Stimulated activated CD8-positive, alpha-beta memory T cell treated with anti-CD3 and anti-CD28 coated beads, Interleukin-15, amount 100 ng/mL, for 24 hours (primary cell): ENCODE results near the gene SPATA24.
"Not testable (repeated sequence)": the region's sequence is repeated elsewhere in the genome, so short reads cannot be mapped to it uniquely, and the experiment has no call there.

ENCODE experiments used
- DNase-seq: peaks from one replicate; pipeline ENCODE4 v3.0.0-alpha.2; 2020; ENCODE audit warnings: low read depth

Gene SPATA24

DNA sequence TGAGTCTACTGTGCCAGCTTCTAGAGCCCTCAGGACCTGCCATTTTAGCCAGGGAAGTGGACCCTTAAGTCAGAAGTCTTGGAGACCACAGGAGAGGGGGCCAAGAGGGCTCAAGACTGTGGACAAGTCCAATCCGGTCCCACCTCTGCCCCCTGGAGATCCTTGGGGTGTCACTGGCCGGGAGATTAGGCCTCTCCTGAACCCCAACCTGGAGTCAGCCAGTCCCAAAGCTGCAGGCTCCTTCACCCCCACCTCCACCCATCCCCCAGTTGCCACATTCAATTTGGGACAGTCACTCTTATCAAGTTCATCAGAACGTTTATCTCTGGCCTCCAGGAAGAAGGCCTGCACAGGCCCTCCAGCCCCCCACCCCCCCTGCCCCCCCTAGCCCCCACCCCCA, 21.1 kb downstream of the SPATA24 start:
- DNase-seq = no peak

DNA sequence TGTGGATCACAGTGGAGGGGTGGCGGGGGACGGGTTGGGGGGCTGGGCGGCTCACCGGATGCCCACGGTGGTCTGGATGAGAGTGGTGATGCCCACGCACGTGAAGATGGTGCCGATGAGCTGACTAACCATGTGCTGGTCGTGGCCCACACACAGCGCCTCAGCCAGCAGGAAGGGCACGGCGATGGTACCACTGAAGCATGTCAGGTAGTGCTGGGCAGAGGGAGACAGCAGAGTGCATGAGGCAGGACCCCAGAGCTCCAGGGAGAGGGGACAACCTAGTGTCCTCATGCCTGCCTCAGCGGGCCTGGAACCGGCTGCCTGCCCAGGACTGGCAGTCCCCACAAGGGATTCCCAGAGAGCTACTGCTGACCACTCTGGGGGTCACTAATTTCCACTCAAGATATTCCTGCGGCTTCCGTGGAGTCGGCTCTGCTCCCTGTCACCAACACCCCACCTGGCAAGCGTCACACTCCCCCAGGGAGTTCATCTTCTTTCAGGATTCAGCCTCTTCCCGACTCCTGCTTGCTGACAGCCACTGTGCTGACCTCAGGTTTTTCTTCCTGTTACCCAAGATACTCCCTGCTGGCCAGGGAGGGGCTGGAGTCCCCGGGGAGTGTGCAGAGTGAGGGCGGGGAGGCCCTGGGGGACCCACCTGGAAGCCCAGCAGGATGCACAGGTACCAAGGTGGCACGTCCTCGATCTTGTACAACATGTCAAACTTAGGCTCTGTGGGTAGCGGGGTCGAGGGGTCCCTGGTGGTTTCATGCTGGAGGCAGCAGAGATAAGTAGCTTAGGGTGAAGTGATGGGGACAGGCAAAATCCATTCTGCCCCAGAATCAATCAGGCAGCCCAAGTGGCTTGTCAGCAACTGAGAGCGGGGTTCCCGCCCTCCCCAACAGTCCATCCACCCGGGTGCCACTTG, 21.8 kb downstream of the SPATA24 start:
- DNase-seq = no peak

DNA sequence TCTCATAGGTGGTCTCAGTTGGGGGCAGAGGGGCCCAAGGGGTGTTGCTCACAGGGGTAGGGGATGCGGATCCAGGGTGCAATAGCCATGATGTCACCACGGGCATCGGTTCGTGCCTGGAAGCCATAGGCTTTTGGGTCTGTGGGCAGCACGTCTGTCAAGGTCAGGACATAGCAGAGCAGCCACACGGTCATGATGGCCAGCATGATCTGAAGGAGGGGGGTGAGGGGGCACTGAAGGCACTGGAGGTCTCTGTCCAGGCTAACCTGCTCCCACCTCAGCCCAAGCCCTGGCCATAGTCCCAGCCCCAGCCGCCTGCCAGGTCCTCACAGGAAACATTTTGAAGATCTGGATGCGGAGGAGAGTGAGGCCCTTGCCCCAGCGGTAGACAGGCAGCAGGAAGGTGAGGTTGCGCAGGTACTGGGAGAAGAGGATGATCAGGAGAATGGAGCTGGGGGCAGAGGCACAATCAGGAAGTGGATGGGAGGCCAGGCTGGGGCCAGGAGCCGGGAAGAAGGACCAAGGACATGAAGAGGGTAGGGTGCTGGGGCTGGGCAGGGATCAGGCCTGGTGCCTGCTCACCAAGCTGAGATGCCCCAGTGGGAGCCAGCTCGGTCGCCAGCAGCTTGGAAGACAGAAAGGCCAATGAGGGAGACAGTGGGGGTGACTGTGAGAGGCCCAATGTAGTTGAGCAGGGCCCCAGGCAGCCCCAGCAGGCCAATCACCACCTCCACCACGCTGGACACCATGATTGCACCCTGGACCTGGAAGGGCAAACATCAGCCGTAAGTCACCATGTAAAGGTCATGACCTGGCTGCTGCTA, 24.1 kb downstream of the SPATA24 start:
- DNase-seq = no peak

DNA sequence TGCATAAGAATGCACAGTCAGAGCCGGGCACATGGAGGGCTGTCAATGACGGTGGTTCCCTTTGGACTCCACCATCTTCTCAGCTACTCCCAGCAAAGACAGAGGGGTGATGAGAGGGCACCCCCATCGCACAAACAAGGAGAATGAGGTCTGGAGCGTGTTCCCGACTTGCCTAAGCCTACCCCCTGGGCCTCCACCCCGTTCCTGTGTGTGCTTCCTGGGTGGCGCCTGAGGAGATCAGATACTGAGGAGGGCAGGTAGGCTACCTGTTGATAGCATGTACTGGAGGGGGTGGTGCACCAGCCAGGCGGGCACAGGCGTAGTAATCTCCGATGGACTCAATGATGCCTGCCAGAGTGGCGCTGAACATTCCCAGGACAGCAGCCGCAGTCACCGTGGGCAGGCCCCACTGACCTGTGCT, 24.9 kb downstream of the SPATA24 start:
- DNase-seq = no peak

DNA sequence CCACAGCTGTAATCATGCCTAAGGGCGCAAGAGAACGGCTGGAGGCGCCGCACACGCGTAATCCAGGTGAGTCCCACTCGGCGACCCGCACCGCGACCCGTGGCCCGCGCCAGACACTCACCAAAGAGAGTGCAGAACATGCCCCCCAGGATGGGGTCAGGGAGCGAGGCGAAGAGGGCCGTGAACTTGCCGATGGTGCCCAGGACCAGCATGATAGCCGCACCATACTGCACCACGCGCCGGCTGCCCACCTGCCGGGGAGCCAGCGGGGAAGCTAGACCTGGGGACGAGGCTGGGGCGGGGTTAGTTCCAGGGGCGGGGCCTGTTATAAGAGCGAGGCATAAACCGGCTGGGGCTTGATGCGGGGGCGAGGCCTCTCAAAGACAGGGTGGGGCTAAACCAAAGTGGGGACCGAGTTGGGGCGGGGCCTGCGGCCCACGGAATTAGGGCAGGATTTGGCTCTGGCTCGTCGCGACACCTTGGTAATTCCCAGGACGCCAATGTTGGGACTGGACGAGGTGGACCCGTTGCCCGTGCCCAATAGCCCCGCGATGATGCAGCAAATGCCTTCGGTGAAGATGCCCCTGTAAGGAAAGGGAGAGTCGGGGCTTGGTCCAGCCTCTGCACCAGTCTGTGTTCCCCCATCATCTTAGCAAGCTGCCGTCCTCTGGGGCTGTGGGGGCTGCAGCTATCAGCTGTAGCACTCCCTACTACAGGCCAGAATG, 25.6 kb downstream of the SPATA24 start:
- DNase-seq = no peak

DNA sequence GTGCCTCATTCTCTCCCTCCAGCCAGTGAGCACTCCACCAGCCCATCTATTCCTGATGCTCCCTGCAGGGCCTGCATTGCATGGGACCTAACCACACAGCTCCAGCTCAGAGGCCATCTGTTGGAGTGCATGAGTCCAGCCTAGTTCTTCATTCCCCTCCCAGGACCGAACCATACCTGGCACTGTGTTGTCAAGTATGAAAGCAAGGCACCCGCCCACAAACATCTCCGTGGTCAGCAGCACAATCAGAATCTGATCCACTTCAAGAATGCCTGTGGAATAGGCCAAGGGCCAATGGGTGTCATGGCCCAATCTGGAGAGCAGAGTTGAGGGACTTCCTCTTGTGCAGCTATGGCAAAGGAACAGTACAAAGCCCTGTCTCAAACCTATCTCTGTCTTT, 26.7 kb downstream of the SPATA24 start:
- DNase-seq = no peak

DNA sequence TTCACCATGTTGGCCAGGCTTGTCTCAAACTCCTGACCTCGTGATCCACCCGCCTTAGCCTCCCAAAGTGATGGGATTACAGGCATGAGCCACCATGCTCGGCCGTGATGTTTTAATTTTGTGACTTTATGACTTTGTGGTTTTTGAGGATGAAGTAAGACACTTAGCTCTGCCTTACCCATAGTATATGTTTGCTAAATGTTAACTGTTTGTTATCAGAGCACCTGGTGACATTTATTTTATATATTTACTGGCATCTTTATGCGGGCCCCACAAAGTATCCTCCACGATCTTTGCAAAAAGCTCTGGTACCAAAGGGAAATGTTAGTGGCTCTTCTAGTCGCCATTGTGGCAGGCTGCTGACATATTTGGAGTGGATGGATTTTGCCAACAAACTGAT, 27.5 kb downstream of the SPATA24 start:
- no peak for DNase-seq

DNA sequence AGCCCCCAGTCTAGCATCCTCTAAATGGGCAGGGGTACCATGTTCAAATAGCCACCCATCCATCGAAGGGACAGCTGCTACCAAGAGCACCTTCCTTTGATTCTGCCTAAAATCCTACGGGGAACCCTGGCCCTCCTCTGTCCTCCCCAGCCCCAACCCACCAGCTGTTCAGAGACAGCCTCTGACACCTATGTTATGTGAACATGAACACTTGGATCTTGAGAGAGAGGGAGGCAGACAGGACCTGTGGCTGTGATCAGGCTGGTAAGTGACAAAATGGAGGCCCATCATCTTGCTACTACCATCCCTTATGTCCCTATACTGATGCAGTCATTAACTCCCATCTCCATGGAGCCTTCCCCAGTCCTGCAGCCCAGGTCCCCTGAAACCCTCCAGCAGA, 29.0 kb downstream of the SPATA24 start:
- no peak for DNase-seq

DNA sequence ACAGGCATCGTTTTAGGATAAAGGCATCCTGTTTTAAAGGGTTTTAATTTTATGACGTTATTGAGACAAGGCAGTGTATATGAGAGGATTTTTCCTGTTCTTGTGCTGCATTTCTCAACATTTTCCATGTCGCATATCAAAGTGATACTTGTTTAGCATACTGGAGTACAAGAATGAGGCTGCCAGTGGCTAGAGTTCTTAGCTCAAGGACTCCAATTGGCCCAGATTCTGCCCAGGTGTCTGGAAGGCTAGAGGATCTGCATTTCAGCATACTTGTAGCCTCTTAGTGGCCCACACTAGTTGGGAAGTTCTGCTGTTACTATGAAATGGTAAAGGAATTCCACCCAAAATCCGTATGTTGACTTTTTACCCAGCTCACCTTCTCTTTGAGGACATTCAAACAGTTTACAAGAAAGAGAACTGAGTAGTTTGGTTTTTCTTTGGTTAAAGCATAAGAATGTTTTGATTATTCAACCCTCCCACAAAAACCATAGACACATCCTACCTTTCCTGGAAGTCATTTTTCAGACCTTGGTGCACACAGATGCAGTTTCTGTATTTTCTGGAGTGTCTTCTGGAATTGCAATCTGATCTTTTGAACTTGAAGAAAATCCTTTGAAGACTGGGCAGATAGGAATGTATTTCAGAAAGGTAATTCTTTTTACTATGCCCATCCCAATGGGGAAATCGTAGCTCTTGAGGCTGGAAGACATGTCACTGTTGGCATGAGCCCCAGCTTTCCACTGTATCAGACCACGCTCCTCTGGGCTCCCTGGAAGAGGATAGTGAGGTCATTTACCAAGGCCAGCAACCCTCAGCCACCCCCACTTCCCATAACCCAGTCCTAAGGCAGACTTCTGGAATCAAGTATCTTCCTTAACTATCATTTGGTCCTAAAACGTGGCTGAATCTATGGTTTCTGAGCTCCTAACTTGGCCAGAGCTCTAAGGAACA, 32.1 kb downstream of the SPATA24 start:
- no peak for DNase-seq

DNA sequence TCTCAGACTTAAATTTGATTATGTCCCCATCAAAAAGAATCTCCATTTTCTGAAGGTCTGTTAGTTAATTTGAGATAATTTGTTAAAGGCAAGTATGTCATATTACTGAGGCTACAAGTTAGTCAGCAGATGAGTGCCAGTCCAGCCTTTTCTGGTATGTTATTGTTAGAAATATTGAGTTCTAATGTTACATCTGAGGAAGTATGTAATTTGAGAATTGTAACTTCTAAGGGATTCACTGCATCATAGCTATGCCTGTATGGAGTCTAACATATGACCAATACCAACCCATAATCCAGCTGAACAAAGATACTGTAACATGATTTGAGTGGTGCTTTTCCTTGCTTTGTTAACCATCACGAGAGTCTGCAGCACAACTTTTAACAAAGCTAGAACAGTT, 34.7 kb downstream of the SPATA24 start:
- DNase-seq = no peak

DNA sequence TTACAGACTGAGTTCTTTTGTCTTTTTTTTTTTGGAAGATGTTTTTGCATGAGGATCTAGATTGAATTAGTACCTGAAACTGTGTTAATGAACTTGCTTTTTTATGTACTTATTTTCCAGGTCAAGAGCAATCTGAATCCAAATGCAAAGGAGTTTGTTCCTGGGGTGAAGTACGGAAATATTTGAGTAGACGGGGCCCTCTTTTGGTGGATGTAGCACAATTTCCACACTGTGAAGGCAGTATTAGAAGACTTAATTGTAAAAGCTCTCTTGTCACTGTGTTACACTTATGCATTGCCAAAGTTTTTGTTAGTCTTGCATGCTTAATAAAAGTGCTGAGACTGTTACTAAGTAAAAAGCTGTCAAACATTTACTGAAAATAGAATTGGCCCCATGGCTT, 35.3 kb downstream of the SPATA24 start:
- DNase-seq = no peak

DNA sequence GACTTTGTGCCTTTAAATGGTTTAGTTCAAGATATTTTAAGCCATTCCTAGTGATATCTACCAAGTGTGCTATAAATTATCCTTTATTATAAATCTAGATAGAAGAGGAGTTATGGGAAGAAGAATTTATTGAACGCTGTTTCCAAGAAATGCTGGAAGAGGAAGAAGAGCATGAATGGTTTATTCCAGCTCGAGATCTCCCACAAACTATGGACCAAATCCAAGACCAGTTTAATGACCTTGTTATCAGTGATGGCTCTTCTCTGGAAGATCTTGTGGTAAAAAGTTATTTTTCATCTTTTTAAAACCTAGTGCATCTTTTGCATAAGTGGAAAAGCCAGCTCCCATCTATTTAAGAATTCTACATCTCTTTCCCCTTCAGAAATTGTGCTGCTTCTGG, 39.4 kb downstream of the SPATA24 start:
- DNase-seq = no peak

DNA sequence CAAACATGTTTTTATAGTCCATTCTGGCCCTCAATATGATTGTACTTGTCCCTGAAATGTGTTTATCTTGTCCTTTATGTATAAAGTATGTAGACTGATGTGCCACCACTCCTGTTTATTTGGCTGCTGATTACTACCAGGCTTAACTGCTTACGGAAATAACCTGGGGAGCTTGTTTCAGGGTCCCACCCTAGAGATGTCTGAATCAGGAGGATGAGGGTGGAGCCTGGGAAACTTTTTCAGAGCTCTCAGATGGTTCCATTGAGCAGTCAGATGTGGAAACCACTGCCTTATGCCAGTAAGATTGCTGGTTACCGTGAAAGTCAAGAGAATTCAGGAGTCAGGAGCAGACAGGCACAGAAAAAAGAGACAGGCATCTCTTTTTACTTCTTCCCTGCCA, 40.0 kb downstream of the SPATA24 start:
- no peak for DNase-seq

DNA sequence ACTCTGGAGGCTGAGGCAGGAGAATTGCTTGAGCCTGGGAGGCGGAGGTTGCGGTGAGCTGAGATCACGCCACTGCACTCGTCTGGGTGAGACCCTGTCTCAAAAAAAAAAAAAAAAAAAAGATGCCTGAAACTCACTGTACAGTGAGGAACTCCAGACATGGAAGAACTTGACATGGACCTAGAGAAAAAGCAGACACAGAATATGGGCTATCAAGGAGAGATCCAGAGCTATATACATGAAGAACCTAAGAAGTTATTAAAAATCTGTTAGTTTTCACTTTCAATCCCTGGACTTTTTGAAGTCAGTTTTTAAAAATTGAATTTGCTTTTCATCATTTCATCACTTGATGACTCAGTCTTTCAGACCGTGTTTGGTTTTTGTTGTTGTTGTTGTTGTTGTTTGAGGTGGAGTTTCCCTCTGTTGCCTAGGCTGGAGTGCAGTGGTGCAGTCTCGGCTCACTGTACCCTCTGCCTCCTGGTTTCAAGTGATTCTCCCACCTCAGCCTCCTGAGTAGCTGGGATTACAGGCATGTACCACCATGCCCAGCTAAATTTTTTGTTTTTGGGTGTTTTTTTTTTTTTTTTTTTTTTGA, 42.0 kb downstream of the SPATA24 start:
- DNase-seq = no peak

DNA sequence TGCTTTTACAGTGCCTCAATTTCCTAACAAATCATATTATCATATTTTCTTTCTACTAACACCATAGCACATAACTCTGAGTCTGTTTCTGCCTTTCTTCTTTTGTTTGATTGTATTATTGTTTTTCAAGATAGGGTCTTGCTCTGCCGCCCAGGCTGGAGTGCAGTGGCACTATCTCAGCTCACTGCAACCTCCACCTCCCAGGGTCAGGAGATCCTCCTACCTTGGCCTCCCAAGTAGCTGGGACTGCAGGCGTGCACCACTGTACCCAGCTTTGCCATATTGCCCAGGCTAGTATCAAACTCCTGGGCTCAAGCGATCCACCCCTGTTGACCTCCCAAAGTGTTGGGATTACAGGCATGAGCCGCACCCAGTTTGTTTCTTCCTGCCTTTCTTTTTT, 43.5 kb downstream of the SPATA24 start:
- no peak for DNase-seq

DNA sequence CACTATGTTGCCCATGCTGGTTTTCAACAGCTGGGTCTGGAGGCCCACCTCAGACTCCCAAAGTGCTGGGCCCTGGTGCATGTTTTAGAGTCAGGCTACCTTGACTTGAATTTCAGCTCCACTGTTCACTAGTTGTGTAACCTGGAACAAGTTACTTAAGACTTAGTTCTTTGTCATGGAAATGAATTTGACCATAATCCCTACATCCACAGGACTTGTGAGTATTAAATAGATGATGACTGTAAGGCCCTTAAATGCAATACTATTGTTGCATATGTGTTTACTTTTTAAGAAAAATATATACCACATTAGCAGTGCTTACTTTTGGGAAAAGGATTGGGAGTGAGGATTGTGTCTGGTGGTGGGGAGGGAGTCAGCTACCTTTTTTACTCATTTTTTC, 45.8 kb downstream of the SPATA24 start:
- no peak for DNase-seq

DNA sequence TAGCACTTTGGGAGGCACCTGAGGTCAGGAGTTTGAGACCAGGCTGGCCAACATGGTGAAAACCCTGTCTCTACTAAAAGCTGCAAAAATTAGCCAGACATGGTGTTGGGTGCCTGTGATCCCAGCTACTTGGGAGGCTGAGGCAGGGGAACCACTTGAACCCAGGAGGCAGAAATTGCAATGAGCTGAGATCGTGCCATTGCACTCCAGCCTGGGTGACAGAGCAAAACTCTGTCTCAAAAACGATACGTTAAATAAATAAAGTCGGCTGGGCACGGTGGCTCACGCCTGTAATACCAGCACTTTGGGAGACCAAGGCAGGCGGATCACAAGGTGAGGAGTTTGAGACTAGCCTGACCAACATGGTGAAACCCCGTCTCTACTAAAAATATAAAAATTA, 48.0 kb downstream of the SPATA24 start:
- DNase-seq = not testable (repeated sequence)

DNA sequence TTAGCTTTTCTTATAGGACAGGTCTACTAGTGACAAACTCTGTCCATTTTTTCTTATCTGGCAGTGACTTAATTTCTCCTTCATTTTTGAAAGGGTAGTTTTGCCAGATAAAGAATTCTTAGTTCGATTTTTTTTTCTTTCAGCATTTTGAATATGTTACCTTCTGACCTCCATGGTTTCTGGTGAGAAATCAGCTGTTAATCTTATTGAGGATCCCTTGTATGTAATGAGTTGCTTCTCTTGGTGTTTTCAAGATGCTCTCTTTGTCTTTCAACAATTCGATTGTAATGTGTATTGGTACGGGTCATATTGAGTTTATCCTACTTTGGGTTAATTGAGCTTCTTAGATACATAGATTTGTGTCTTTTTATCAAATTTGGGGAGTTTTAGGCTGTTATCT, 49.7 kb downstream of the SPATA24 start:
- DNase-seq = no peak

DNA sequence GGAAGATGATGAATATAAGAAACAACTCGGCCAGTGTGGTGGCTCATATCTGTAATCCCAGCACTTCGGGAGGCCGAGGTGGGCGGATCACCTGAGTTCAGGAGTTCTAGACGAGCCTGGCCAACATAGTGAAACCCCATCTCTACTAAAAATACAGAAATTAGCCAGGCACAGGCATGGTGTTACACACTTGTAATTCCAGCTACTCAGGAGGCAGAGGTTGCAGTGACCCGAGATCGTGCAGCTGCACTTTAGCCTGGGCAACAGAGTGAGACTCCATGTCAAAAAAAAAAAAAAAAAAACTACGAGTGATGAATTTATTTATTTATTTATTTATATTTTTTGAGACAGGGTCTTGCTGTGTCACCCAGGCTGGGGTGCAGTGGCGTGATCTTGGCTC, 56.0 kb downstream of the SPATA24 start:
- not testable (repeated sequence) for DNase-seq
